K562 (cell line): ENCODE data around the gene NPAS2. TPM values are rescaled to one million over a fixed set of nuclear protein-coding genes. Genes with fewer than 3 reads are reported as not detected.

ENCODE experiments used
- ARID2 ChIP-seq: fragments of 450-650 bp; IDR thresholded peaks from 2 replicates; pipeline ENCODE4 v1.6.1; 2017; ENCODE audit warnings: antibody characterized with exemption, mild to moderate bottlenecking
- CTCF ChIP-seq, 3 experiments: IDR thresholded peaks in 2 of 3; conservative IDR thresholded peaks in 1 of 3; 2 replicates each; pipeline ENCODE4 v1.5.1; 2011 to 2012; ENCODE audit warnings: low read length in 3 of 3, mild to moderate bottlenecking in 3 of 3, control low read depth in 2 of 3, improper control_type of control experiment in 1 of 3, inconsistent platforms in 1 of 3, low read depth in 1 of 3, mixed read lengths in 1 of 3, moderate library complexity in 1 of 3; ENCODE audit not compliant: insufficient read depth in 2 of 3
- DMBX1 ChIP-seq: fragments of 250-450 bp; sonication (Bioruptor Pico); IDR thresholded peaks from 2 replicates; pipeline ENCODE4 v1.8.0; 2022; ENCODE audit warnings: inconsistent platforms, mild to moderate bottlenecking, moderate library complexity, borderline replicate concordance
- EHMT2 ChIP-seq: fragments of 450-650 bp; IDR thresholded peaks from 2 replicates; pipeline ENCODE4 v1.6.1; 2018; ENCODE audit warnings: antibody characterized with exemption
- ESRRB ChIP-seq: fragments of 250-450 bp; sonication (Bioruptor Pico); IDR thresholded peaks from 2 replicates; pipeline ENCODE4 v1.5.0; 2020; ENCODE audit warnings: mild to moderate bottlenecking, moderate library complexity, borderline replicate concordance
- HDGF ChIP-seq: fragments of 450-650 bp; IDR thresholded peaks from 2 replicates; pipeline ENCODE4 v1.6.1; 2016
- JUN ChIP-seq, 2 experiments: sonication (generic) in 1 of 2; formaldehyde crosslinking in 1 of 2; IDR thresholded peaks; 2 replicates each; pipeline versions ENCODE4 v1.6.1 to v1.8.0; 2012 to 2022; ENCODE audit warnings: borderline replicate concordance in 2 of 2, mild to moderate bottlenecking in 2 of 2, improper control_type of control experiment in 1 of 2, low read depth in 1 of 2, low read length in 1 of 2, missing genetic modification reagents in 1 of 2
- MTA1 ChIP-seq: fragments of 450-650 bp; IDR thresholded peaks from 2 replicates; pipeline ENCODE4 v1.6.1; 2017; ENCODE audit warnings: borderline replicate concordance
- NRF1 ChIP-seq, 2 experiments: fragments of 450-650 bp; IDR thresholded peaks in 1 of 2; conservative IDR thresholded peaks in 1 of 2; 2 replicates each; pipeline ENCODE4 v1.6.1; 2014; ENCODE audit warnings: mild to moderate bottlenecking in 2 of 2
- PHF20 ChIP-seq: fragments of 450-650 bp; IDR thresholded peaks from 2 replicates; pipeline ENCODE4 v1.6.1; 2018; ENCODE audit not compliant: partially characterized antibody
- RFX1 ChIP-seq: fragments of 450-650 bp; IDR thresholded peaks from 2 replicates; pipeline ENCODE4 v1.6.1; 2016; ENCODE audit warnings: mild to moderate bottlenecking, moderate library complexity
- RFX5 ChIP-seq: IDR thresholded peaks from 2 replicates; pipeline ENCODE4 v1.6.1; 2011; ENCODE audit warnings: low read depth, mild to moderate bottlenecking, improper control_type of control experiment, low read length
- SIN3B ChIP-seq: fragments of 450-650 bp; IDR thresholded peaks from 2 replicates; pipeline ENCODE4 v1.6.1; 2017; ENCODE audit warnings: low read depth, mild to moderate bottlenecking, moderate library complexity
- SNAPC5 ChIP-seq: fragments of 250-450 bp; sonication (Bioruptor Pico); IDR thresholded peaks from 2 replicates; pipeline ENCODE4 v1.8.0; 2021; ENCODE audit warnings: moderate library complexity, mild to moderate bottlenecking, inconsistent platforms
- SRSF1 ChIP-seq: fragments of 200-400 bp; formaldehyde crosslinking; IDR thresholded peaks from 2 replicates; pipeline ENCODE4 v1.6.1; 2017; ENCODE audit warnings: mild to moderate bottlenecking, low read depth, low read length, moderate library complexity
- TOE1 ChIP-seq, 2 experiments: fragments of 450-650 bp in 1 of 2; sonication (generic) in 1 of 2; formaldehyde crosslinking in 1 of 2; IDR thresholded peaks; 2 replicates each; pipeline versions ENCODE4 v1.7.1 to v1.8.0; 2016 to 2022; ENCODE audit warnings: borderline replicate concordance in 2 of 2, mild to moderate bottlenecking in 2 of 2, antibody characterized with exemption in 1 of 2, inconsistent platforms in 1 of 2, low read depth in 1 of 2, missing genetic modification reagents in 1 of 2, moderate library complexity in 1 of 2
- ZFP36 ChIP-seq: fragments of 150-350 bp; IDR thresholded peaks from 2 replicates; pipeline ENCODE4 v1.6.1; 2018; ENCODE audit warnings: low read length, low read depth; ENCODE audit not compliant: partially characterized antibody
- ZNF217 ChIP-seq: sonication (generic); formaldehyde crosslinking; IDR thresholded peaks from 2 replicates; pipeline ENCODE4 v1.8.0; 2022; ENCODE audit warnings: mild to moderate bottlenecking, missing genetic modification reagents
- ZSCAN29 ChIP-seq: fragments of 450-650 bp; IDR thresholded peaks from 2 replicates; pipeline ENCODE4 v1.6.1; 2017
- polyA plus RNA-seq, 8 experiments: library from polyadenylated mRNA; depleted of rRNA in 4 of 8; stranded (reverse) in 5 of 8; unstranded in 3 of 8; fragments of >200 nt; fragmentation: Nextera tagmentation in 2 of 8; fragmentation: Illumina TruSeq in 1 of 8; extraction: Ambion mirVana in 2 of 8; extraction: Trizol in 1 of 8; gene quantifications; 2 replicates each; pipeline versions ENCODE4 v1.2.1 to v1.2.3, GENCODE V29; 2011 to 2014; ENCODE audit warnings: inconsistent platforms in 1 of 8, missing spikeins in 1 of 8
- total RNA-seq, 7 experiments: library from RNA; depleted of rRNA in 6 of 7; stranded (reverse); fragments of >200 nt in 6 of 7; fragmentation: Illumina TruSeq in 2 of 7; extraction: Trizol in 2 of 7; gene quantifications; 2 replicates each; pipeline versions ENCODE4 v1.2.1 to v1.2.3, GENCODE V29; 2011 to 2021; ENCODE audit warnings: low replicate concordance in 1 of 7
- TF ChIP-seq, protein P1 (sequence below): fragments of 450-650 bp; IDR thresholded peaks from 2 replicates; pipeline ENCODE4 v1.6.1; 2016; ENCODE audit warnings: borderline replicate concordance
- TF ChIP-seq, protein P2 (sequence below), 3 experiments: fragments of 200-800 bp in 1 of 3; fragments of 250-450 bp in 1 of 3; fragments of 450-650 bp in 1 of 3; sonication (Bioruptor Pico) in 1 of 3; sonication (Bioruptor generic) in 1 of 3; formaldehyde crosslinking in 1 of 3; IDR thresholded peaks; 2 replicates each; pipeline versions ENCODE4 v1.6.1 to v1.8.0; 2016 to 2022; ENCODE audit warnings: mild to moderate bottlenecking in 2 of 3, missing genetic modification characterization in 2 of 3, missing compliant biosample characterization in 1 of 3, moderate library complexity in 1 of 3

The NPAS2 gene
- total and polyA plus RNA-seq, 9 of the 15 experiments (the other 6 are each of a cell fraction or from before 2014, with no cell fraction given) = 0.06 to 0.29 (median 0.07) TPM; not detected in 5

DNA sequence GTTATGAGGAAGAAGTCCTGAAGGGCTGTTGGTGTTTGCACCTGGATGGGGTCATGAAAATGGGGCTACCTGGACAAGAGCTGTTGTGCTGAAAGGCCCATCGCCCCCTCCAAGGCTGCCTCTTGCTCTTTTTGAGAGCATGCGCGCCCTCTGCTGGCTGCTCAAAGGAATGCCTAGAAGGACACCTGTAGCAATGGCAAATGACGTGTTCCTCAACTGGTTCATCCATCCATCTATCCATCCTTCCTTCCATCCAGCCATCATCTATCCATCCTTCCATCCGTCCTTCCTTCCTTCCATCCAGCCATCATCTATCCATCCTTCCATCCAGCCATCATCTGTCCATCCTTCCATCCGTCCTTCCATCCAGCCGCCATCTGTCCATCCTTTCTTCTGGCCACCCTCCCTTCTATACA is 165.0 kb downstream of the NPAS2 start (continued):
- TF ChIP-seq ZFP36 (no peak), ESRRB (CRISPR knock-in tag) (no peak), ARID2 (peak; percentile 92), NRF1 (conservative IDR thresholded peaks at IDR 0.05 in 1 of 2, IDR thresholded peaks at IDR 0.05 in 1 of 2) (no peak), DMBX1 (CRISPR knock-in tag) (no peak), JUN (IDR thresholded peaks at IDR 0.05; ENCODE audit: borderline replicate concordance, low read depth, low read length) (no peak), JUN (CRISPR knock-in tag; IDR thresholded peaks at IDR 0.05; ENCODE audit: borderline replicate concordance) (no peak), ZSCAN29 (no peak), SRSF1 (no peak), SNAPC5 (CRISPR knock-in tag) (no peak), EHMT2 (peak; percentile 82; the same call in 1 of the 2 replicates), CTCF (IDR thresholded peaks at IDR 0.05 in 2 of 3, conservative IDR thresholded peaks at IDR 0.05 in 1 of 3; ENCODE audit: insufficient read depth in 2 of 3, low read depth in 1 of 3, low read length in 3 of 3) (peak; percentile 83 to 88 (median 86)), SIN3B (no peak), MTA1 (no peak), TOE1 (IDR thresholded peaks at IDR 0.05; ENCODE audit: borderline replicate concordance) (no peak), TOE1 (CRISPR knock-in tag; IDR thresholded peaks at IDR 0.05; ENCODE audit: borderline replicate concordance, low read depth) (no peak), ZNF217 (CRISPR knock-in tag) (no peak), PHF20 (no peak), HDGF (peak; percentile 75; the same call in 1 of the 2 replicates), RFX5 (no peak), RFX1 (no peak)
- TF ChIP-seq, protein P1, sequence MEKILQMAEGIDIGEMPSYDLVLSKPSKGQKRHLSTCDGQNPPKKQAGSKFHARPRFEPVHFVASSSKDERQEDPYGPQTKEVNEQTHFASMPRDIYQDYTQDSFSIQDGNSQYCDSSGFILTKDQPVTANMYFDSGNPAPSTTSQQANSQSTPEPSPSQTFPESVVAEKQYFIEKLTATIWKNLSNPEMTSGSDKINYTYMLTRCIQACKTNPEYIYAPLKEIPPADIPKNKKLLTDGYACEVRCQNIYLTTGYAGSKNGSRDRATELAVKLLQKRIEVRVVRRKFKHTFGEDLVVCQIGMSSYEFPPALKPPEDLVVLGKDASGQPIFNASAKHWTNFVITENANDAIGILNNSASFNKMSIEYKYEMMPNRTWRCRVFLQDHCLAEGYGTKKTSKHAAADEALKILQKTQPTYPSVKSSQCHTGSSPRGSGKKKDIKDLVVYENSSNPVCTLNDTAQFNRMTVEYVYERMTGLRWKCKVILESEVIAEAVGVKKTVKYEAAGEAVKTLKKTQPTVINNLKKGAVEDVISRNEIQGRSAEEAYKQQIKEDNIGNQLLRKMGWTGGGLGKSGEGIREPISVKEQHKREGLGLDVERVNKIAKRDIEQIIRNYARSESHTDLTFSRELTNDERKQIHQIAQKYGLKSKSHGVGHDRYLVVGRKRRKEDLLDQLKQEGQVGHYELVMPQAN = 0 out of 2 replicates have a peak, but pooled peaks have one; percentile 36
- TF ChIP-seq, protein P2, sequence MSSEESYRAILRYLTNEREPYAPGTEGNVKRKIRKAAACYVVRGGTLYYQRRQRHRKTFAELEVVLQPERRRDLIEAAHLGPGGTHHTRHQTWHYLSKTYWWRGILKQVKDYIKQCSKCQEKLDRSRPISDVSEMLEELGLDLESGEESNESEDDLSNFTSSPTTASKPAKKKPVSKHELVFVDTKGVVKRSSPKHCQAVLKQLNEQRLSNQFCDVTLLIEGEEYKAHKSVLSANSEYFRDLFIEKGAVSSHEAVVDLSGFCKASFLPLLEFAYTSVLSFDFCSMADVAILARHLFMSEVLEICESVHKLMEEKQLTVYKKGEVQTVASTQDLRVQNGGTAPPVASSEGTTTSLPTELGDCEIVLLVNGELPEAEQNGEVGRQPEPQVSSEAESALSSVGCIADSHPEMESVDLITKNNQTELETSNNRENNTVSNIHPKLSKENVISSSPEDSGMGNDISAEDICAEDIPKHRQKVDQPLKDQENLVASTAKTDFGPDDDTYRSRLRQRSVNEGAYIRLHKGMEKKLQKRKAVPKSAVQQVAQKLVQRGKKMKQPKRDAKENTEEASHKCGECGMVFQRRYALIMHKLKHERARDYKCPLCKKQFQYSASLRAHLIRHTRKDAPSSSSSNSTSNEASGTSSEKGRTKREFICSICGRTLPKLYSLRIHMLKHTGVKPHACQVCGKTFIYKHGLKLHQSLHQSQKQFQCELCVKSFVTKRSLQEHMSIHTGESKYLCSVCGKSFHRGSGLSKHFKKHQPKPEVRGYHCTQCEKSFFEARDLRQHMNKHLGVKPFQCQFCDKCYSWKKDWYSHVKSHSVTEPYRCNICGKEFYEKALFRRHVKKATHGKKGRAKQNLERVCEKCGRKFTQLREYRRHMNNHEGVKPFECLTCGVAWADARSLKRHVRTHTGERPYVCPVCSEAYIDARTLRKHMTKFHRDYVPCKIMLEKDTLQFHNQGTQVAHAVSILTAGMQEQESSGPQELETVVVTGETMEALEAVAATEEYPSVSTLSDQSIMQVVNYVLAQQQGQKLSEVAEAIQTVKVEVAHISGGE (CRISPR knock-in tag; IDR thresholded peaks at IDR 0.05) = no peak
